GM12873 (cell line): ENCODE measurements around the gene DTNA.

Experiments
- CTCF ChIP-seq: IDR thresholded peaks from 2 replicates; pipeline ENCODE4 v1.5.1; 2012; ENCODE audit warnings: low read depth, mild to moderate bottlenecking, moderate library complexity, low read length, control low read depth; ENCODE audit not compliant: insufficient read depth; ENCODE audit errors: missing control alignments

The DTNA gene

DNA sequence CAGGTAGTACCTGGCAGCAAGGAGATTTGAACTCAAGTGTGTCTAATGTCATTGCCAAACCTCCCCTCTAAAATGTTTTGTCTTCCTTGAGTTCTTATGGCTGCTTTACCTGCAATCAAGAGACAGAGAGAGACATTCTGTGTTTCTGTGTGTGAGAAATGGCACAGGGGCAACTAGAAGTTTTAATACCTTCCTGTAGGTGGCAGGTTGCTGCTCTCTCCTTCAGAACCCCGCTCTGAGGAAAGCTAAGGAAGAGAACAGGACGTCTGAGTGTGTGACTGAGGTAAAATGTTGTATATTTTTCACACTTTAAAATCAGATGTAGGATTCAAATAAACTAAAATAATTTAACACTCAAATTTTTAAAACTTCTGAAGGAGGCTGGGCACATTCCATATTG lies 19.2 kb downstream of the DTNA start:
- peak; percentile 51 for TF ChIP-seq CTCF

DNA sequence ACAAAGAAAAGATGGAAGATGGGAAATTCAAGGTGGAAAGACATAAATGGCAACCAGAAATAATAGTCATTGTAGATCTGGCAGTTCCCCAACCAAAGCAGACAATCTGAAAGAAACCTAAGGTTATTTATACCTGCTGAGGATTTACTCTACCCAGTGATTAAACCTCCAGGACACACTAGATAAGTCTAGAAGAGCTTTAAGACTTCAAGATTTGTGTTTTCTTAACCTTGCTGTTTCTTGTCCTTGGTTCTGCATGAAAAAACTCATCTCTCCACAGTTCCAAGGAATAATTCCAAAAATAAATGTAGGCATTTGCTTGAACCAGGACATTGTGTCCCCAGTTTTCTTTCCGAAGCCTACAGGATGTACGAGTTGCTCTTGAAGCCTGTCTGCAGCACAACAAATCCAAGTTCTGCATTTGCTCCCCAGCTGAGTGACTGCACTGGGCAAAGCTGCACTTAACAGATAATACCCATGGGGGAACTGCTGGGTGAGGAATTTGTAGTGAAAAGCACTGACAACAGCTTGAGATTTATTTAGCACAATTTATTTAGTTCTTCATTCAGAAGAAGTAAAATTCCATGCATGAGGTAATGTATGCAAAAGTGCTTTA lies 19.8 kb downstream of the DTNA start:
- TF ChIP-seq CTCF, result no peak

DNA sequence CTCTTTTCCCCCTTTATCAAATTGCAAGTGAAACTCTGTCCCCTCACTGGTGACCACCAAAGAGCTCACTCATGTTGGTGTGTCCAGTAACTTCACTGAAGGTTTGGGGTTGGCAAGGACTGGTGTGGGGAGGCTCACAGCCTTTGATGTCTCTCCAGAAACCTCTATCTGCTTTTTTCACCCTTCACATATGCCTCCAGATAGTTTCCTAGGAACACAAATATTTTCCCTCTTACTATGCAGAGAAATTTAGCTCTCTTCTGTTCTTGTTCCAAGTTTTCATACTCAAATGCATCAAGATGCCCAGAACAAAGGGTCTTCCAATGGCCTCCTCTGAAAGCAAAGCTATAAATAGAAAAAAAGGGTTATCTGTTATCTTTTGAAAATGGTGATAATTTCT lies 20.7 kb downstream of the DTNA start:
- no peak for TF ChIP-seq CTCF

- no peak for TF ChIP-seq CTCF
These were observed 24.0 kb downstream of the DTNA start for GRCh38 chr18:34734056-34734455.

- TF ChIP-seq CTCF, result no peak
These were observed 28.2 kb downstream of the DTNA start for GRCh38 chr18:34738175-34738894.

DNA sequence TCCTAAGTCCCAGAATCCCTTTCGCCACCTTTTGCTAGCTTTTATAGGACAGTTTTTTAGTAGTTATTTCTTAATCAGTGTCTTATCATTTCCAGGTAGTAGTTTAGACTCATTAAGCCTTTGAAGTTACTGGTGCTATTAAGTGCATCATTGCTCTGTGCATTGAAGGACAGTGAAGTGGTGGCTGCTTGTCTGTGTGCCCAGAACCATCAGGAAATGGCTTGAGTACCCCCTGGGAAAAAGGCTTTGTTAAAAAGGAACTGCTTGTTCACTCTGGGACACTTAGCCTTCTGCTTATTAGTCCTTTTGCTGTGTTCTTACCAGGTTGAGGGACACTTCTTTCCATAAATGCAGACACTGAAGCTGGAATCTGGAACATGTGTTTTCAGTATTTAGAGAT lies 30.0 kb downstream of the DTNA start:
- no peak for TF ChIP-seq CTCF

DNA sequence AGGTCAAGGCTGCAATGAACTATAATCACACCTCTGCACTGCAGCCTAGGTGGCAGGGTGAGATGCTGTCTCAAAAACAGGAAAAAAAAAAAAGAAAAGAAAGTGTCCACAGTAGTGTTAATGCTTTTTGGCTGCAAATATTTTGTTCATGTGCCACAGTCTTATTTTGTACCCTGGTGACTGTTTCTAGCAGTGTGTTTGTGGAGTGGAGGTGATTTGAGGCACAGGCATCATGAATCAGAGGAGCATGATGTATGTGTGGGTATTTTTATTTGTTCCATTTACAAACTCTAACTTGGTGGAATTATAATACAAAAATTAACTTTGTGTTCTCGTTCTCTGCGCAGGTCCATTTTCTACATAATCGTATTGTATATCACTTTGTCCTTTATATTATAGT lies 30.6 kb downstream of the DTNA start:
- TF ChIP-seq CTCF, result no peak
